ENCODE data around the gene LACRT.
A peak's percentile ranks its signal among the peaks of the same experiment; 100 is the strongest.
"Not testable (repeated sequence)": the region's sequence is repeated elsewhere in the genome, so short reads cannot be mapped to it uniquely, and the experiment has no call there.

The LACRT gene, protein sequence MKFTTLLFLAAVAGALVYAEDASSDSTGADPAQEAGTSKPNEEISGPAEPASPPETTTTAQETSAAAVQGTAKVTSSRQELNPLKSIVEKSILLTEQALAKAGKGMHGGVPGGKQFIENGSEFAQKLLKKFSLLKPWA
- total RNA-seq = 0 to 0.06 (median 0) reads per million in 18 experiments

DNA sequence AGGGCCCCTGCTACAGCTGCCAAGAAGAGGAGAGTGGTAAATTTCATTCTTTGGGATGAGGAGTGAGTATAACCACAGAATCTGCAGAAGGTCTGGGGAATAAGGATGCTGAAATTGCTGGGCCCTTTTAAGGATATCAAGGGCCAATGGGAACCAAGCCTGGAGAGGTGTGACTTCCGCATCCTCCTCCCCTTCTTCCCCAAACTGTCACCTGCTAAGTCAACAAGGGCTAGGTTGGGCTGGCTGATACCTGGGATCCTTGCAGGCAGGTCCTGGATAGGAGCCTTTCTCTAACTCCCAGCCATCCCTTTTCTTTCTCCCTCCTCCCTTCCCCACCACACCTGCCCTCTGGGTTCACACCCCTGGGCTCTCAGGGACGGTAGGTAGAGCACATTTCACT is at the start of gene LACRT:
TSS of gene LACRT (minus strand) at position 101 of the 400 bp plus-strand sequence. CDS start at position 47, 54 bp downstream.
- DNase-seq = no peak

DNA sequence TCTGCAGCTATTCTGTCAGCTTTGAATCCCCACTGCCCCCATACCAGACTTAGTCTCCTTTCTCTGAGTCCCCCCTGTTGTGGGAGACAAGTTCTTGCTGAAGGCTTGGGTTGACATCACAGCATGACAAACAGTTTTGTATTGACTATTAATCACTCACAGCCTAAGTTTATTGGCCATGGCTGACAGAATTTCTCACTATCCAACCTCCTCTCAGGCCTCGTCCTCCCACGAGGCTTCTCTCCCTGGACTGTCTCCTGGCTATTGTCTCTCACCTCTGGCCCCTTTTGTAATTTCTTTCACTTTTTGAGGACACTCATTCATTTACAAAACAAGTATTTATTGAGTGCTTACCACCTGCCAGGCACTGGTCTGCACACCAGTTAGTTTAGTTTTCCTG is 48.7 kb upstream of the LACRT start:
- no peak for DNase-seq

DNA sequence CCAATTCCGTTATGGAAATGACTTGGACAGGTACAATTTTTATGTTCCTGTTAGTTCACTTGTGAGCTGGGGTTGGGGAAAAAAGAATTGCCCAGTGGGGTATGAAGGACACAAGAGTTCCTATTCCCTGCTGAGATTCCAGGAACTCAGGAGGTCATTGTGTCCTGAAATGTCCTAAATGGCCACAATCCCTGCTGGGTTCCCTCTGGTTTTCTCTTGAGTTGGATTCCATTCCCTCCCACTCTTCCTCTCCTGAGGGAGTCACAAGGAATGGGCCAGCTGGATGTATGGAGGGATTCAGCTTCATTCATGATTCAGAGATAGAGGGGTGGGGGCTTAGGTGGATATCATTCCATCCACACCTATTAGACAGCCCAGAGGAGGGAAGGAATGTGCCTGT is 48.0 kb upstream of the LACRT start:
- no peak for DNase-seq

DNA sequence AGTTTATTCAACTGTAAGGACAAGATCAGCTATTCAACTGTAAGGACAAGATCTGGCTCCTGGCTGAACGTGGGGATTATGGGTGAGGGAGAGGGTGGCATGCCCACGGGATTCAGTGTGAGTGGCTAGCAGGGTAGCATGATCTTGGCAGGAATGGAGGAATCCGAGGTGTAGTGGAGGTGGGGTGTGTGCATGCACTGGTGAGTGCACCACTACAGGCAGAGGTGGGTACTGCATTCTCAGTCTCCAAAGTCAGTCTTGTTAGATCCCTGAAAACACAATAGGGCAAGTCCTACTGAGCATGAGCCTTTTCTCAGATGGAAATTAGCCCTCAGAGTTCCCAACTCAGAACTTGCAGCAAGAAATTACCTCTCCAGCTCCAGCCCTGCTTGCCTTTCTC is 45.7 kb upstream of the LACRT start:
- DNase-seq = peak; percentile 19 to 52

DNA sequence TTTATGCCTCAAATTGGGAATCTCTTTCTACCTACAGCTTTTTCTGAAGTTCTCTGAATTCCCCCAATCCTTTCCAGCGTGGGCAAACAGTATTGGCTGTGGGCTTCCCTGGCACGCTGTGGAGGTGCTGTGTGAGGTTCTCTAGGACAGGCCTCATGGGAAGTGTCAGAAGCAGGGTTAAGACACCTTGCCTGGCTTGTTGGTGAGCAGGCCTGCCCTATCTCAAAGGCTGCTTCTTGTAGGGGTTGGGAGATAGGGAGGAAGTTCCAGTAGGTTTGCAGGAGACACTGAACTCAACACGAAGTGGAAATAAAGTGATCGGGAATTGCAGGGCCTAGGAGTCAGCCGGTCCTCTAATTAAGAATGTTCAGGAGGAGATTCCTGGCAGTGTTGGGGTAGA is 43.4 kb upstream of the LACRT start:
- DNase-seq = no peak

DNA sequence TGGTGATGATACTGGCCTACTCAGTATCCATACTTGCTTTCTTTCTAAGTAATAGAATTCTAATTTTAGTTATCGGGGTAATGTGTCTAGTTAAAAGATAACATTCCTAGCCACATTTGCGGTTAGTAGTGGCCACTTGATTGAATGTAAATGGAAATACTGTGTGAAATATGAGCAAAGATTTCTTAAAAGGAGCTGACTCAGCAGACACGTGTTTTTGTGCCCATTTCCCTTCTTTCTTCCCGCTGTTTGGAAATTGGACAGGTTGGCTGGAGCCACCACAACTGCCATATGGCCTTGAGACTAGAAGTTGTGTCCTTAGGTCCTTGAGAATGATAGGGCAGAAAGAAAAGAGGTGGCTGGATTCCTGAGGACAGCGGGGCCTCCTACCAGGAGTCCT is 33.2 kb upstream of the LACRT start:
- DNase-seq = no peak

DNA sequence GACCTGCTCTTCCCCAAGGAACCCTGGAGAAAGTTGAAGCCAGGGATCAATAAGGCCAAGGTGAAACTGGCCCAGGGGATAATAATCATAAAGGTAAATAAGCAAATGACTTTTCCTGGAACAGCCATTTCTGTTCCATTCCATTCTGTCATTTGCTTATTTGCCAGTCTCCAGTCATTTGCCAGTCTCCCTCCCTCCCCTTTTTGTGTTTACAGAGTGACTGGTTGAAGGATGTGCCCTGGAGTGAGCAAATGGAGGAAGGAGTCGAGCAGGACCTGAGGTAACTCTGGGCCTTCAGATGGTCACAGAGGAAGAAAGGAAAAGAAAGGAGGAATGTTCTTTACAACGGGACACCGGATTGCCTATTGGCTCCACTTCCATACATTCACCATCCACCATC is 31.3 kb upstream of the LACRT start:
- DNase-seq = no peak

DNA sequence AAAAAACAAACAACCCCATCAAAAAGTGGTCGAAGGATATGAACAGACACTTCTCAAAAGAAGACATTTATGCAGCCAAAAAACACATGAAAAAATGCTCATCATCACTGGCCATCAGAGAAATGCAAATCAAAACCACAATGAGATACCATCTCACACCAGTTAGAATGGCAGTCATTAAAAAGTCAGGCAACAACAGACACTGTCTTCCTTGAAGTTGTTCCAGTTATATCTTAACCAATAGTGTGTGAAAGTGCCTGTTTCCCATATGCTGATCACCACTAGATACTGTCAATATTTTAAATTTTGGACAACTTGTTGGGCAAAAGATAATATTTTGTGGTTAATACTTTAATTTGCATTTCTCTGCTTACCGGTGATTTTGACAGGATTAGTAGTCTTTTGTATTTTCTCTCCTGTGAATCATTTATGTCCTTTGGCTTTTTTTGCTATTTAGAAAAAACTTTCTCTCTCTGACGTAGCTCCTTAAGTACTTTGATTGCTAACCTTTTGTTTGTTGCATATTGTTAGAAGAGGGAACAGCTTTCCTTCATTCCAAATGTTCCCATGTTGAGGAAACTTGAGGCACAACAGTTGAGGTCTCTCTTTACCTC is 30.4 kb upstream of the LACRT start:
- not testable (repeated sequence) for DNase-seq

DNA sequence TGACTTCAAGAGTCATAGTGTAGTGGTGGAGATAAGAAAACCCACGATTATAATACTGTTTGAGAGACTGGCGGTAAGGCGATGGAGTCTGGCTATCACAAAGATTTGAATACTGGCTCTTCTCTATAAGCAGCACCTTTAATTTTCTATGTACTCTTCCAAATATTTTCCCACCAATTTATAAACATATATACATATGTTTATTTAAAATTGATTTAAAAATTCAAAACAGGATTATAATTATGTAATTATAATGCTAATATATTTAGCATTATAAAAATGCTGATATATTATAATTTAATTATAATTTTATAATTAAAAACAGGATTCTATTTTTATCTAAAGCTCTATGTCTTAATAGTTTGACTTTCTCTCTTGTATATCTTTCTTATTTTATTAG is 28.9 kb upstream of the LACRT start:
- DNase-seq = no peak

DNA sequence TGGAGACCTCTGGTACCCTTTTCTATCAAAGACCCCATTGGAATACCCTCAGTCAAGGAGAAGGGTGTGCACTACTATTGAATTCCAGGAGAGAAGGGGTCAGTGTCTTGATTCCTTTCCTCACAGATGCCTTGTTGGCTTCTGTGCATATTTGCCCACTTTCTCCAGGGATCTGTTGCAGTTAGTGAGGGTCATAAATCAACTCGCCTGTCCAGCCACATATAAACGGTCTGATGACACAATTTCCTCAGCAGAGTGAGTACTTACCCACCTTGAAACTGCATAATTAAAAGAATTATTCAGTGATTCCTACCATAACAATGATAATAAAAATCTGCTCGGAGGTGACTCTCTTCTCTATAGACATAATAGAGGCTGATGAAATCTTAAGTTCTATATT is 27.3 kb upstream of the LACRT start:
- no peak for DNase-seq

DNA sequence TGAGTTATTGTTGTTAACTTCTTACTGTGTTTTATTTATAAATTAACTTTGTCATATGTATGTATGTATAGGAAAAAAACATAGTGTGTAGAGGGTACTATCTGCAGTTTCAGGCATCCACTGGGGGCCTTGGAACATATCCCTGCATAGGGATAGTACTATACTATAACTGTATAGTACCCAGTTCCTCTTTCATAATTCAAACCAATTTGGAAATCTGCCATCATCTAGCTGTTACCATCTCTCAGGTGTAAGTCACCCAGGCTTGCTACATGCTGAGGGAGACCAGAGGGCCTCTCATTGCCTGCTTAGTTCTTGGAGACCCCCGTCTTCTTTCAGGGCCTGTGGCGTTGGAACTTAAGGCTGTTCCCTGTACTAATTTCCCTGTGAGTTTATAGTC is 26.4 kb upstream of the LACRT start:
- no peak for DNase-seq

DNA sequence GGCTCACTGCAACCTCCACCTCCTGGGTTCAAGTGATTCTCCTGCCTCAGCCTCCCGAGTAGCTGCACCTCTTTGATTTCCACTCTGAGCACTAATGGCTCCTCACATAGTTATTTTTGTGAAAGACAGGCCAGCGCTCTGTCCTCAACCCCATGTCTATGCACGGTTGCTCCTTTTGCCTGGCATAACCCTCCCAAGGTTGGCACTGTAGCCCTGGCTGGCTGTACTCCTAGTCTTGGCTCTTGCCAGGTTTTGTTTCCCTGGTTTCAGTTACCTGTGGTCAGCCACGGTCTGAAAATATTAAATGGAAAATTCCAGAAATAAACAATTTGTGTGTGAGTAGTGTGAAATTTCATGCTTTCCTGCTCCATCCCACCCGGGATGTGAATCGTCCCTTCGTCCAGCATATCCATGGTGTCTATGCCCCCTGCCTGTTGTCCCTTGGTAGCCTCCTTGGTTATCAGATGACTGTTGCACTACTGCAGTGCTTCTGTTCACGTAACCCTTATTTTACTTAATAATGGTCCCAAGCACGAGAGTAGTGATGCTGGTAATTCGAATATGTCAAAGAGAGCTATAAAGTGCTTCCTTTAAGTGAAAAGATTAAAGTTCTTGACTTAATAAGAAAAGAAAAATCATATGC is 25.7 kb upstream of the LACRT start:
- DNase-seq = no peak

DNA sequence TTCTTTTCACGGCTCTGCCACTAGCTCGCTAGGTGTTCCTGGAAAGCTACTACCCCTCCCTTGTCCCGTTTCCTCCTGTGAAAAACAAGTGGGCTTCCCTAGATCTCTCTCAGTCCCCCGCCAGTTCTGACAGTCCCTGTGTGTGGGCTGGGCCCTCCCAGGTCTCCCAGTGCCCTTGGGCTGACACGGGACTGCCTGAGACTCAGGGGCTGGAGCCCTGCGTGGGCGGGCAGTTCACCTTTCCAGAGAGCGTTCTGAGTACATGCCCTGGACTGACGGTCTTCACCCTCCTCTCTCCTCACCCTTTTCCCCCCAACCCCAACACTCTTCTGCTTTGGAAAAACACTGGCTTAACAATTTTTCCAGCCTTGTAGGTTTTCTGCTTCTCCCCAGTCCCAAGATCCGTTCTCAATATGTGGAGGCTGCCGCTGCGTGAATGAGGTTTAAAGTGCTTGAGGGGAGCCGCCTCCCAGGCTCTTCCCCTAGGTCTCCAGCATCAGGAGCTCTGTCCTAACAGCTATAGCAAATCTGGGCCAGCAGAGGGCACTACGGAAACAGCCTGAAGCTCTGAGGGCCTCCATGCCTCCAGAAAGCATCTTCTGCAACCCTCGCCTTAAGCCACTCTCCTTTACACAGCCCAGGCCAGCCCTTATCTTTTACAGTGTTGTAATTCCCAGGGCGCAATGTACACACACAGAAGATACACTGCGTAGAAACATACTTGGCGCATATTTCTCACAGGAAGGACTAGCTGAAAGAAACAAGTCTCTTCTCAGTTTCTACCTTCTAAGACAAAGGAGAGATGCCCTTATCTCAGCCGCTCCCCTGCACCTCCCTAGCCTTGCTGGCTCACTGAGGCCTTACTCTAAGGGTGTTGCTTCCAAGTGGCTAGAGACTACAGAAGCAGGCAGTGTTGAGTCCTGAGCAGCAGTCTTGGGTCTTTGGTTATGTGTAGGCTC is 23.9 kb upstream of the LACRT start:
- DNase-seq = peak; percentile 58 to 72

DNA sequence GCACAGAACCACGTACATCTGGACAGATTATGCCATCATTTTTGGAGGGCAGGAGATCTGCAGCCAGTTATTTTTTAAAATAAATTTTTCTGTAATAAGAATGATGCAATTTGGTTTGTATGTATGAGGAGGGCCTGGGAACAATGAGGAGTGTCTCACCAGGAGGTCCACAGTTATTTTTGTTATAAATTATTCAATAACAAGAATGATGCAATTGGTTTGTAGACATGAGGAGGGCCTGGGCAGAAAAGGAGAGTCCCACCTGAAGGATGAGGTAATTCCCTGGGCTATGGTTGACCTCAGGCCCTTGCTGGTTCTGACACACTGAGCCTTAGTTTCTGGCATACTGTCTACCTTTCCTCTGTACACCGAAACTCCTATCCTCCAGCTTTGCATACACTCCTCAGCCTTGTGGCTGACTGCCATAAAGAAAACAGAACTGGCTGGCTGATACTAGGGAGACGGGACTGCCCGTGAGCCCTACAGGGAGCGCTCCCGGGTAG is 22.5 kb upstream of the LACRT start:
- DNase-seq = no peak

DNA sequence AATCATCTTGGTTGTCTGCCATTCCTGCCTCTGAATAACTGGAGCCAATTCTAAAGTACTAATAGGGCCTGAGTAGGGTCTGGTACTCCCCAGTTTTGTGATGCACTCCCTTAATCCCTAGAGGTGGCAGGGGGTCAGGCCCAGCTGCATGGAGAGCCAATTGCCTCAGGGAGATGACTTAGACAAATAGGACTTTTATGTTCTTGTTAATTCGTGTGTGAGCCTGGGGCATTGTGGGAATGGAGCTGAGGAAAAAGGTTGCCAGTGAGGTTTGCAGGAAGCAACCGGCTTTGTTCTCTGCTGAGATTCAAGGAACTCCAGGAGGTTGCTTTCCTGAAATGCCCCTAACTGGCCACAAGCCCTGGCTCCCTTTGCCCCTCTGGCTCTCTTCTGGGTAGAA is 20.2 kb upstream of the LACRT start:
- no peak for DNase-seq

DNA sequence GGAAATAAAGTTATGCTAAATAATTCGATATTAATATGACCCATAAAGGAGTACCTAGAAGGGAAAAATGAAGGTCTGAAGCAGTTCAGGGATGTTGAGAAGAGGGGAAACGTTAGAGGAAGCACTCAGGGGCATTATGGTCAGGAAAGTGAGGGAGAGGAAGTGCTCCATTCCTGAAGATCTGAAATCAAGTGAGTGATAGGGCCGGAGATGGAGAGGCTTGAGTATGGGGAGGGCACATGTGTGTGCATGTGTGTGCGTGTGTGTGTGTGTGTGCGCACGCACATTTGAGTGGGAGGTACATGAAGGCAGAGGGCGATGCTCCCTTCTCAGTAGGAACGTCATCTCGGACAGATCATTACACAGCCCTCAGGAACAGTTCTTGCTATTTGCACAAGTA is 18.3 kb upstream of the LACRT start:
- no peak for DNase-seq

DNA sequence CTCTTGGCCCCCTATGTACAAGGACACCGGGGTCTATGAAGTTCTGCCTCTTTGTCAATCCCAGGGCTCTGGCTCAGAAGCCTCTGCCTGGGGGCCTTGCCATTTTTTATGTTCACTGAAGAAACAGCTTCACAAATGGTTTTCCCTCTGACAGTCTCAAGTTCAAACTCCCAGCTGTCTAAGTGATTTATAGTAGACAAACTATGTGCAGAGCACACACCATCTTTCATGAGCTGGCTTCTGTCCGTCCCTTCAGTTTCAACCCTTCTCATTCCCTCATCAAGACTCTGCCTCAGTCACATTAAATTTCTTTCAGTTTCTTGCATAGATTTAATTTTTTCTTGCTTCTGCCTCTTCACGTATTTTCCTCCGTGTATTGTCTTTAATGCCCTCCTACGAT is 16.2 kb upstream of the LACRT start:
- DNase-seq = no peak

DNA sequence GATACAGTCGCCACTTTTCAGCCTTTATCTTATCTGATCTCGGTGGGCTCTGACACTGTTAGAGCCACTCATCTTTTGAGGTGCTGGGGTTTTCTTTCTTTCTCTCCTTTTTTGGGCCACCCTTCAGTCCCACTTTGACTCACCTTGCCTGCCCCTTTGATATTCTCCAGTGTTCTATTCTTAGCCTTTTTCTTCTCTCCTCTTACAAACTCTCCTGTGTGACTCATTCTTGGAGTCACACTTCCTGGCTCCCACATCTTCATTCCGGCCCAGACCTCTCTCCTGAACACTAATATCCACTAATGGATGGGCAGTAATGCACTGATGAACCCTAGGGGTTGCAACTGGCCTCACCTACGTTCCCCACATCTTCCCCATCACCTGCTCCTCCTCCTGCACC is 15.7 kb upstream of the LACRT start:
- no peak for DNase-seq

DNA sequence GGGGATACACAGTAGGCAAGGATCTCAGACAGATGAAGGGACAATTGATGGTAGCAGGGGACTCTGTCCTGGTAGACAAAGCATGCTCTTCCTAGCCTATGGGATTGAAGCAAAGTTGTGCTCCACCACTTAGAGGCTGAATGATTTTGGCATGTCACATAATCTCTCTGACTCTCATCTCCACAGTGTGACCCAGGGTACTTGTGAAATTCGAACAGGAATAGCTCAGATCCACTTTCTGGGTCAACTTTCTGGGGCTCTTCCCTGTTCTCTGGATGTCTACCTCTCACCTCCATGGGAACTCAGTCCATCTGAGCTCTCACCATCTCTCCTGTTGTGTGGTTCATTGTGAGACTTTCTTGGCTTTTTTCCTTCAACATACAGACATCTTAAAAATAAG is 15.1 kb upstream of the LACRT start:
- DNase-seq = no peak

DNA sequence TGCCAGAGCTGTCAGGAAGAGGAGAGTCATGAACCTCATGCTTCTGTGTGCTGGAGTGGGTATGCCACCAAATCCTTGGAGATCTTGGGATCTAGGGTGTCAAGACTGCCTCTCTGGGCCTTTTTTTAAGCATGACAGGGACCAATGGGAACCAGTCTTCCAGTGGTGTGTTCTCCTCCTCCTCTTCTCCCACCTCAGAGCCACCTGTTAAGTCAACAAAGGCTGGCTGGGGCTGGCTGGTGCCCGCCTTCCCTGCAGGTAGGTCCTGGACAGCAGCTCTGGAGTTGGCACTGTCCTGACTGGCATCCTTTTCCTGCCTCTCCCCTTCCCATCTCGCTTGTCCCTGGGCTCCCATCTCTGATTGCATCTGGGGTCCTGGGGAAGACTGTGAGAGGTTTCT is 13.6 kb upstream of the LACRT start, which contains the start of gene DCD:
TSS of gene DCD (minus strand) at position 101 of the 400 bp plus-strand sequence. CDS start at position 39, 62 bp downstream.
- DNase-seq = no peak

DNA sequence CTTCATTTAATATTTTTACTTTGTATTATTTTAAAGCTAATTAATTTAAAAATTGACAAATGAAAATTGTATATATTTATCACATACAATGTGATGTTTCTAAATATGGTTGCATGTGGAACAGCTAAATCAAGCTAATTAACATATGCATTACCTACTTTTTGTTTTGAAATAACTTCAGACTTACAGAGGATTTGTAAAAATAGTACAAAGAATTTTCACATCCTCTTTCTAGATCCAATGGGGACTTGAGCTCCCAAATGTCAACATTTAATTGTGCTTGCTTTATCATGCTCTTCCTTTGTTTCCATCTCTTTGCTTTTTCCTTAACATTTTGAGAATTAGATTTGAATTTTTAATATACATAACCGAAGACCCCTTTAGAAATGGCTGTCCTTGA is 6.9 kb upstream of the LACRT start:
- peak in 1 of 2 donors; percentile 43 for DNase-seq

DNA sequence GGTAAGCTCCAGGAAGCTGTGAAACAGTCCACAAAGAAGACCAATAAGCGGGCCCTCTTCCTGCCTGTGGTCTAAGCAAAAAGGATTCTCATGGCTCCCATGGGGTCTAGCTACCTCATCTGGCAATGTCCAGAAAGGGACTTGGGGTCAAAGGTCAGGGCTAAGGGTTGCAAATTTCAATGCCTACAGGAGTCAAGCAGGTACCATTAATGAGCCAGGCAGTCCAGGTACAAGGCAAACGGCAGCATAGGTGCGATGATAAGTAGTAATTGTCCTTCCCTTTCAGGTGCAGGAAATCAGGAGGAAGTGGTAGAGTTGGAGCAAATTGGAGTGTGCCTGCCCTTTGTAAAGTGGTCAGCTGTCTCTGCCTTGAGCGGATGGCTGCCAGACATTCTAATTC is 6.4 kb upstream of the LACRT start:
- no peak for DNase-seq

DNA sequence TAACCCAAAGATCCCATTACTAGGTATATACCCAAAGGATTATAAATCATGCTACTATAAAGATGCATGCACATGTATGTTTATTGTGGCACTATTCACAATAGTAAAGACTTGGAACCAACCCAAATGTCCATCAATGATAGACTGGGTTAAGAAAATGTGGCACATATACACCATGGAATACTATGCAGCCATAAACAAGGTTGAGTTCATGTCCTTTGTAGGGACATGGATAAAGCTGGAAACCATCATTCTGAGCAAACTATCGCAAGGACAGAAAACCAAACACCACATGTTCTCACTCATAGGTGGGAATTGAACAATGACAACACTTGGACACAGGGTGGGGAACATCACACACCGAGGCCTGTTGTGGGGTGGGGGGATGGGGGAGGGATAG is 4.4 kb upstream of the LACRT start:
- DNase-seq = not testable (repeated sequence)

Measured in inflammatory macrophage (primary cell).